AML-193 (cell line): ENCODE data around the gene DAB2IP.
"Not testable (repeated sequence)": the region's sequence is repeated elsewhere in the genome, so short reads cannot be mapped to it uniquely, and the experiment has no call there.

Experiments
- DNase-seq, 2 experiments: peaks; one replicate each; lab custom pipeline; 2025; lab: John Stamatoyannopoulos, UW

Gene DAB2IP

DNA sequence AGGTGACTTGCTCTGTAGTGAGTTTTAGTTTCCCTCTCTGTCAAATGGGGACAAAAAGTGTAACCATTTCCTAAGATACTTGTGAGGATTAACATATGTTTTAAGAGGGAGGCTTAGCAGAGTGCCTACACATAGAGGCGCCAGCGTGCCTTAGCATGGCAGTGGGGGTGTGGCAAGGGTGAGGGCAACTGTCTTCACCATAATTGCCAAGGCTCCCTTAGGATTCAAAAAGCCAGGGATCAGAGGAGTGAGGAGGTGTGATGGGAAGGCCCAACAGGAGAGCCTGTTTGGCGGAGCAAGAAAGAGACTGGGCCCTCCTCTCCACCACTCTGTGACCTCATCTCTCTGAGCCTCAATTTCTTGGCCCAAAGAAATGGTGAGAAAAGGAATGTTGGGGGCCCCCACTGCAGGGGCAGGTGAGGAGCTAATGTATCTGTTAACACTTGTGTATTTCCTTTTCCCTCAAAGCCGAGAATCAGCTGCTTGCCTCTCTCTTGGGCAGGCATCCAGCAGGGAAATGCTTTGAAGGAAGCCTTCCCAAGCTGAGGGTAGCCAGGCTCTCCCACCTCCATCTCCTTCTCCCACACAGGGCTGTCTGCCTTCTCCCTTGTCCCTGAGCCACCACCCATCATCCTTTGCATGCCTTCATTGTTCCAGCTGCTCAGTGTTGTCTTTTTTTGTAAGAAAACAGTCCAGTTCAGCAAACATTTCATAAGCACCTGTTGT lies 76.0 kb downstream of the DAB2IP start:
- no peak for DNase-seq

DNA sequence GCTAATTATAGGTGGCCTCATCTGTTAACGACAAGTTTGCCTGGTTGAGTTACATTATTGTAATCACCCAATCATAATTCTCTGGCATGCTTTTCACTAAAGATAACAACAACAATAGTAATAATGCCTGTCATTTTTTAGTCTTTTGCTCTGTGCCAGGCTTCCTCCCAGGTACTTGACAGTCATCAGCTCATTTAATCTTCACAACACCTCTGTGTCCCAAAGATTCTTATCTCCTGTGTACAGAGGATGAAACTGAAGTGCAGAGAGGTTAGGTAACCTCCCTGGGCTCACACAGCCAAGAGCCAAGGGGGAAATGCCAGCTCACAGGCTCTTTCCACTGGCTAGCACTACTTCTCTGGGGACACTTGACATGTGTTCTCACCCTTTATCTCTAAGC lies 77.5 kb downstream of the DAB2IP start:
- DNase-seq = no peak

DNA sequence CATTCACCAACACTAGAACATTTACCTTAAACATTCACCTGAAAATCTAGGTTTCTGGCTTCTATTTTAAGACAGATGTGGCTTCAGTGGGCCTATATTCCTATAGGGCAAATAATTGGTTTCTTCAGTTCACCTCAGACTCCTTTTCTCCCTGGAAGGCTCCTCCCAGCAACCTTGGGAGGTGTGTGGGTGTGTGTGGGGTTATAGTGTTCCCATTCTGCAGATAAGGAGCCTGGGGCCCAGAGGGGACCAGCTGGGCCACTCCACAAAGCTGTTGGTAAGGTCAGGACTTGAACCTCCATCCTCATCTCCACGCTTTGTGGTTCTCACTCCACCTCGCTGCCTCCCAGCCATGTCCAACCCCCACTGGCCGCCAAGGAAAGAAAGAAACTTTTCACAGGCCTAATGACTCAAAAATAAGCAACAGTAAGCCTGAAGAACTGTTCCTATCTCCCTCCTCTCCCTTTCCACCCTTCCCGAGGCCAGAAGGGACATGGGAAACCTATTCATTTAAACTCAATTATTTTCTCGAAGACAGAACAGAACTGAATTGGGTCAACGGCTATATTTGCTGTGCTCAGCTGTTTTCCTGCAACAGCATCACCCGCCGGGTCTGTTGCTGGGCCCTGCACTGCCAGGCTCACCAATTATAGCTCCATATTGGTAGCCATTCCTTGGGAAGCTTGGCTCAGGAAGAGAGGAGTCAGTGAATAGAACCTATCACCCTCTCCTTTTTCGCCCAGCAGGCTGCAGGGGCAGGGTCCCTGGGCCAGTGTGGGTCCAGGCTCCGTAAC lies 78.5 kb downstream of the DAB2IP start:
- no peak for DNase-seq

DNA sequence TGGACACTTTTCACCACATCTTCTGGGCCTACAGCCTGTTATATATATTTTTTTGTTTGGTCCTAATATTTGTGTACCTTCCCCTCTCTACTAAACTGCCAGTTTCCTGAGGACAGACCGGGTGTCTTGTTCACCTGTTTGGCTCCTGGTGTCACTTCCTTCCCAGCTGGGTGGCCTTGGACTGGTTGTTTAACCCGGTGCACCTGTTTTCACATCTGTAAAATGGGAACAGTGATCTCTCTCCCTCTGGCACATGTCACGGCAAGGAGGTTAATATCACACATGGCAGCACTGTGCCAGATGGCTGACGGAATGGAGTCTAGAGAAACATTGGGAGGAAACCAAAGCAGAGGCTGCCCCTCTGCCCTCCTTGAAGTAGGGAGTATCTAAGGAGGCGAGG lies 79.7 kb downstream of the DAB2IP start:
- no peak for DNase-seq

DNA sequence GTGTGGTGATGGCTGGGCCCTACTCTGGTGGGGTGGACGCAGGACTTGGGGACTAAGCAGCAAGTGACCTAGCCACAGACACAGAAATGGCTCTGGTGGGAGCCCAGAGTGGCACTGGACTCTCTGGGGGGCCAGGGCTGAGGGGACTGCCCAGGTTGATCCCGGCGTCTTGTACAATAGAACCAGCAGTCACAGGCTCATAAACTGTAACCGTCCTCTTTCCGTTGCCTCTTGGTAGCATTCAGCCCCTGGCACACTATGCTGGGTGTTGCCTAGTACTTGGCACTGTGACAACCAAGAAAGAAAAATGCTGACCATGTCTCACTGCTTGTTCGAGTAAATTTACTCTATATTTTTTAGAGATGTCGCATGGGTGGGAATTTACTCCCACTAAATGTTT lies 80.5 kb downstream of the DAB2IP start:
- no peak for DNase-seq

DNA sequence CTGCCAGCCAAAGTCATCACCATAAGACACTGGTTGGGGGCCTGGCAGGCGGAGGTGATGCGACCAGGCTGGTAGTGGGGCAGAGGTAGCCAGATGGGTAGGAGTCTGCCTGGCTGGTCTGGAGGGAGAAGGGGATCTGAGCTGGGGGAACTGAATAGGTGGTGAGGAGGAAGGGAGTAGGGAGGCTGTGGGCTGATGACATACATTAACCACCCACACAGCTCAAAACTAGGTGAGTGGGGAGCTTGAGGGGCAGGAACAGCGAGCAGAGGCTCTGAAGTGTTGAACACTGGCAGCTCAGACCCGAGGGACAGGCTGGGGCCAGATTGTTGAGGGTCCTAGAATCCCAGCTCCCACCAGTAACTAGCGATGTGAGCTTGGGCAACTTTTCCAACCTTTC lies 81.0 kb downstream of the DAB2IP start:
- no peak for DNase-seq

DNA sequence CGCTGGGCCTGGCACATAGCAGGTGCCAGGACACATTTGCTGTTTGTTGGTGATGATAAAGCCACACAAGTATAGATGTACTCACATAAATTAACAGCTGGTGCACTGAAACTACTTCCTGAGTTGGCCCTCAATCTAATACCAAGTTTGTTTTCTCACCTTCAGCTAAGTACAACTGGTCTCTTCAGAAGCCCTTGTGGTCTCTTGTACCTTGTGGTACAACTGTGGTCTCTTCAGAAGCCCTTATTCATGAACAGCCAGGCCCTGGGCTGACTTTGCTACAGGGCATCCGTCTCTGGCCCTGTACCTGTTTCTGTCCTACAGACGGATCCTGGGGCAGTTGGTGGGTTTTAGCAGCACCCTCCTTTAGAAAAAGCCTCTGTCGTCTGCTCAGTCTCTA lies 81.5 kb downstream of the DAB2IP start:
- DNase-seq = no peak

DNA sequence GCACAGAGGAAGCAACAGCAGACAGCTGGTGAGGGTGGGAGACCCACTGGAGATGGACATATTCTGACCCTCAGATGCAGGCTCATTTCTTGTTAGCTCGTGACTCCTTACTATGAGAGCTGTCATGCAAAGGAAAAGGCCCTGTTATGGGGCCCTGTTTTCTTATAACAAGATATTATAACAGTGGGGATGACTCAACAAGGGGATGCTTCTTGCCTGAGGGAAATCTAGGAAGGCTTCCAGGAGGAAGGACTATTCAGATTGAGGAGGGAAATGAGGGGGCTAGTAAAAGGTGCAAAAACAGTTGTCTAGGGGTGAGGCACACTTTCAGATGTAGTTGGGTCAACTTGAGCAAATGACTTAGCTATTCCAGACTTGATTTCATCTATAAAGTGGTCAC lies 83.0 kb downstream of the DAB2IP start:
- no peak for DNase-seq

DNA sequence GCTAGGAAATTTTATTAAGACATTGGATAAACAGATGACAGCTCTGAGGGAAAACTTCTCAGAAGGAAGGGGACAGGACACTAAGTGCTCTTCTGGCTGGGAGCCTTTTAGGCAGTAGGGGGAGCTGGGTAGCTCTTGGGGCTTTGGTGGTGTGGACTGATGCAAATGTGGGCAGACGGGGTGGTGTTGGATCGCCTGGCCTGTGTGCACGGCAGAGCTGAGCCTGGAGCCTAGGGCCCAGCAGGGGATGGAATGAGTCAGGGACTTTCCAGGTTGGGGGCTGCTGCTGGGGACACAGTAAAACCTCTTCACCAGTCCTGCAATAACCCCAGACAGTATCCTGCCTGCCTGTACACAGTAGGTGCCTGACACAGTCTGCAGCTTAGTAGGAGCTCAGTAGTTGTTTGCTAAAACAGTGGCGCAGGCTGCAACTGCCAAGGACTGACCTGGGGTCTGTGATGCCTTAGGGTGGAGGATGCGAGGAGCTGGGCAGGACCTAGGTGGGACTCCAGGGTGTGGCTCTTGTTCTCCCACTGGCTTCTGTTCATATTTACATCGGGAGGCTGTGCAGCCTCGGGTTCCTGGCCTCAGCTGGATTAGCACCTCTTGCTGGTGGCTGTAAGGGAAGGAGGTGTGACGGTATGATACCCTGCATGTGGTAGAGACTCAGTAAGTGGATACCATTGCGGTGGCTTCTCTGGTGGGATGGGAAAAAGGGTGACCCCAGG lies 83.8 kb downstream of the DAB2IP start:
- DNase-seq = no peak

DNA sequence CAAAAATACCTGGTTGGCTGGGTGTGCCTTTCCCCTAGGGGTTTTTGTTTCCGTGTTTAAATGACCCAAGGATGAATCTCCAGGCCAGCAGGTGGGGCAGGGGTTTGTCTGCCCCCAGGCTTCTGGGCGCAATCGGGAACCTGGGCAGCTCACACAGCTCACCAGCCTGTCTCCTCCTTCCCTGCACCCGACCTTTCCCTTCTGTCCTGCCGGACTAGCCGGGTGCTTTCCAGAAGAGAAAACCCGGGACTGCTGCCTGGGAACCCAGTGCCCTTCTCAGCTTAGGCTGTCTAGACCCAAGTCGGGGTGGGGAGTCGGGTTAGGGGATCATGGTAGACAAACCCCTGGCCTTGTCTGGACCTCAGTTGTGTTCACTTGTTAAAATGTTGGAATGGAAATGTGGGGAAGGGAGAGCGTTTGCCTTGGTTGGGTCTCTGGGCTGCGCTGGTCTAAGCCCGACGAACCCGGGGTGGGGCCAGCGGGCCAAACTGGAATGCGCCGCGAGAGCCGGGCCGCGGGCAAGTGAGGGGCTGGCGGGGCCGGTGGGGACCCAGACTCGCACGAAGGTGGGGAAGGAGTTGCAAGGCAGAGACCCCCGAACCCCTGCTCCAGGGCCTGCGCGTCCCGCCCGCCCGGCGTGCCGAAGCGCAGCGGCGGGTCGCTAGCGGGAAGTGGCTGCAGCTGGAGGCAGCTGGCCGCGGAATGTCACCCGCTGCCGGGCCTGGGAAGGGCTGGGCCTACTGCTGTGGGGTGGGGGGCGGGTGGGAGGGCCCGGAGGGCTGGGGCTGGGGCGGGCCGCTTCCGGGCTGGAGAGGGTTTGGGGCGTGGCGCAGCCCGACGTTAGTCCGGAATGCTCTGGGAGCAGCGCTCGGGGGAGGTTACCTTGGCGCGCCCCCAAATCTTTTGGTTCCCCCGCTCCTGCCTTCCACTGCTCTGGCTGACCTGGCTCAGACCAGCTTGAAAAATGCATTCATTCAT lies 84.6 kb downstream of the DAB2IP start:
- no peak for DNase-seq

DNA sequence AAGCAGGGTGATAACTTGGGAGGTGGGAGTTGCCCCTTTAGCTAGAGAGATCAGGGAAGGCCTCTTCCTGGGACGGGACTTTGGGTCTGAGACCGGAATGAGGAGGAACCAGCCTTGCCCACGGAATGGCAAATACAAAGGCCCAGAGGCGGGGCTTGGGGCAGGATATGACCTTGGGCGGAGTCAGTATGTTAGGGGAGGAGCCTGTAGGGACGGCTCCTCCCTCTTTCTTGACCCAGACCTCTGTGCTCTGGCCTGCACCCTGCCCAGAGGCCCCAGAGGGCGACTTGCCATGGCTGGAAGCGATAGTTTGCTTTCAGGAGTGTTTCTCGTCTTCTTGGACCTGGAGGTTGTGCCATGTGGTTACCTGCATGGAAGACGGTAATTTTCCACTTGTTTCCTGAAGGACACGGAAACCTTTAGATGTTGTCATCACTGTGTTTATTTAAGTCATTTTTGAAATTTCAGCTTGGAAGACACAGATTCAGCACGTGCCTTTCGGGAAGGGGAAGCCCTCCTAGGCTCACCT lies 85.6 kb downstream of the DAB2IP start:
- DNase-seq = no peak

DNA sequence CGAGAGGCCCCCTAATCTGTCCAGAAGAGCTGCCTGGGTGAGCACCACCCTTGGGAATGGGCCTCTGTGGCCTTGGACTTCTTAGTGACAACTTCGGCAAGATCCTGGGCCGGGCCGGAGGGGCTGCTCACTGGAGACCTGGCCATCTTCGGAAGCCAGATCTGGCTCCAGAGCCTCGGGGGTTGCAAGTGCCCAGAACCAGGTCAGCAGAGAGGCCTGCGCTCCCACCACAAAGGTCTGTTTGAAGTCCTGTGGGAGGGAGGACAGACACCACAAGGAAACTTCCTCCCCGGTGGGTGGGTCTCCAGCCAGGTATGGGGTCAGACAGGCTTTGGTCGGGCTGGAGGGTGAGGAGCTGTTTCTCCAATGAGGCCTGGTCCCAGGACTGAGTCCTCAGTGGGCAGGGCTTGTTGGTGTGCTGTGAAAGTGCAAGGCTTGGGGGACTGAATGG lies 86.1 kb downstream of the DAB2IP start:
- no peak for DNase-seq

DNA sequence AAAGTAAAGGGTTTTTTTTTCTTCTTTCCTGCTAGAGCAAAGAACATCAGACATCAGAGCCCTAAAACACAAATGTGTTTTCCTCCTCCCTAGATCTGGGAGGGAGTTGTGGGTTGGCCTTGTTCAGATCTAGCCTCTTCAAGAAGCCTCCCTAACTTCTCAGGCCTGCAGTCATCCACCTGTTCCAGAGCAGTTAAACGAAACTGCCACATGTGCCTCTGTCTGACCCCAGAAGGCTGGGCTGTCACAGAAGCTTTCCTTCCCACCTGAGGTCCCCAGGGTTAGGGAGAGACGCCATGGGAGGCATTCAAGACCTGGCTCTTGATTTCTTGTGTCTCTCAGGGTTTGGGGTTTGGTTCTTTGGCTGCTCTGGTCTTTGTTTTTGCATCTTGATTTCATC lies 87.0 kb downstream of the DAB2IP start:
- DNase-seq = no peak

DNA sequence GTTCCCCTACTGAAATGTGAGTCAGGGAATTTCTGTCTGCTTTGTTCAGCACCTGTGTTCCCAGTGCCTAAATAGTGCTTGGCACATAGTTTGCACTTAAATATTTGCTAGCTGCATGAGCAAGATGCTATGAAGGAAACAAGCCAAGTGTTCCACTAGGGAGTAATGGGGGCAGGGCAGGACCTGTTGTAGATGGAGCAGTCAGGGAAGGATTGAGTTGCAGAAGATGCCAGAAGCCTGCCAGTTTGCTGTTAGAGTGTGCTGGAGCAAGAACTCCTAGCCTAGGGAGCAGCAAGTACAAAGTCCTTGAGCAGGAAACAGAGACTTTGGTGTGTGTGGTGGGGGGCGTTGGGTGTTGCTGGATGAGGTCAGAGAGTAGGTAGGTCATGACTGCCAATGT lies 87.5 kb downstream of the DAB2IP start:
- DNase-seq = no peak

DNA sequence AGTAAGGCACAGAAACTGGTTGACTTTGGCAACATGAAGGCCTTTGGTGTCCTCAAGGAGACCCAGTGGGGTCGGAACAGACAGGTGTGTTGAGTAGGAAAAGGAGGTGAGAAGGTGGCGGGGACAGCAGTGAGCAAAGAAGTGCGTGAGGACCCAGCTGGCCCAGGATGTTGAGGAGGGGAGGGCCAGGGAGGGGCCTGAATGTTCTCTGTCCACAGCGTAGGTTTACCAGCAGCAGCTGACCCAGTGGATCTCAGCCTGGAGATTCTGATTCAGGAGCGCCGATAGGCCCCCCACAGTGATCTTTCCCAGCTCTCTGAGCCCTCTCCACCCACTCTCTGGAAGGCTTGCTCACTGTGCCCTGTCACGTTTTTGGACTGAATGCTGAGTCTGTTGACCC lies 88.5 kb downstream of the DAB2IP start:
- no peak for DNase-seq

DNA sequence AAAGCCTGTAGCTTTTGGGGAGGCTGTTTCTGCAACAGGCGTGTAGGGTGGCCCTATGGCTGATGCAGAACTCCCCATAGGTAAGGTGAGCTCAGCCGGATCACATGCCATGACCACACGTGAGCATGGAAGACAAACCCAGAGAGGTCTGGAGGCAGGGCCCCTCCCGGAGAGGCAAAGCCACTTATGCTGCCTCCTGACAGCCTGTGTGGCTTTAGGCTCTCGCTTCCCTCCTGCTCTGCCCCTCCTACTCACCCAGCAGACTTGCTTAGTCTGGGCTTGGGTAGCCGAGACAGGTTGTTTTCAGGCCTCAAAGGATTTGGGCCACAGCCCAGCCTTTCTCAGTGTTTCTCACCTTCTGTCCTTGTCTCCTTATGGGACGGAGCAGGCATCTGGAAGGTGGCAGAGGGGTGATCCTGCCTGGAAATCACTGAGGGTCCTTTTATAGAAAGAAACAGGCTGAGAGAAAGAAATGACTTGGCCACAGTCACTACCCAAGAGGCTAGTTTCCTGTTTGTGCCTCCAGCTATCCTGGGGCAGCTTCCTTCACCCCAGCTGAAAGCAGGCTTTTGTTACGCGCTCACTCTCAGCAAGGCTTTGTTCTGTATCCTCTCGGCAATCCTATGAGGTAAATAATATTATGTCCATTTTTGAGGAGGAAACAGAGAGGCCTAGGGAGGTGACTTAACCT lies 89.9 kb downstream of the DAB2IP start:
- no peak for DNase-seq

DNA sequence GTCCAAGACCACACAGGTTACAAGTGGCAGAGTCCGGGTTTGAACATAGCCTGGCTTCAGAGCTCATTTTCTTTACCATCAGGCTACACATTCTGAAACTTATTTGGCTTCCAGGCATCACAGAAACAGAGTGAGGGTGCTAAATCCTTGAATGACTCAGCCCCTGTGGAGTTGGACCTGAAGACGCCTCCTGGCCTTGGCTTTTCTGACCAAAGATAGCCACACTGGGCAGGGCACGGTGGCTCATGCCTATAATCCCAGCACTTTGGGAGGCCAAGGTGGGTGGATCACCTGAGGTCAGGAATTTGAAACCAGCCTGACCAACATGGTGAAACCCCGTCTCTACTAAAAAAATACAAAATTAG lies 90.5 kb downstream of the DAB2IP start:
- not testable (repeated sequence) for DNase-seq

DNA sequence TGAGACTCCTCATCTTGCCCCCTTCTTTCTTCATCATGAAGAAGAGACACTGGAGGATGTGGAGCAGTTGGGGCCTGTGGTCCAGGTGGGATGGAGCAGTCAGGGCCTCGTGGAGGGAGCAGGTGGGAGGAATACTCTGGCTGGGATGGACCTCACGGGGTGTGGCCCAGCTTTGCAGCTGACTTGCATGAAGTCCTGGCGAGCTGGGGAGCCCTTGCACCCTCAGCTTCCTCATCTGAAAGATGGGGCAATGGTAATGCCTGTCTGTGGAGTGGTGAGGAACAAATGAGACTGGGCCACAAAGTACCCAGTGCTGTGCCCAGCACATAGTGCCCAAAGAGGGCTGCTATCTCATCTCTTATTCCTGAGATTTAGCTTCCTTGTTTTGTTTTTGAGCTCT lies 91.5 kb downstream of the DAB2IP start:
- DNase-seq = no peak

DNA sequence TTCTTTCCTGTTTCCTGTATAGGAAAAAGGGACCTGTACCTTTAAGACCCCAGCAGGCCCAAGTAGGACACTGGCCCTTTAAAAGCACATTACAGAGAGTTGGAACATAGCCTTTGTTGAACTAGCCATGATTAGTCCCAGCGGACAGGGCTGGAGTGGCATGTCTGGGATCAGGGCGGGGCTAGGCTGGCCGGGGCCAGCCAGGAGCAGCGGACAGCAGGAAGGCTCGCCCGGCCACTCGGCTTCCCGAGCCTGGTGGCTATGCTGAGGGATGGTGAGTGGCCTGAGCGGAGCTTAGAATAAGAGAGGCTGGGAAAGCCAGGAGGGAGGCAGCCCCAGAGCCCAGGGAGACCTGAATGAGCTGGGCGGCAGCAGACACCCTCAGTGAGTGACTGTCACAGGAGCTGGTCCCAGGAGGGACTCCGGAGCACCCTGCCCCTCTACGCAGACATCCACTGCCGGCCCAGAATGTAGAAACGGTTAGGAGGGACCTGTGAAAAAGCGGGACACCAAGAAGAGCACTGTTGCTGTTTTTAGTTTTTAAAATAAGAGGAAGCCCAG lies 92.1 kb downstream of the DAB2IP start:
- no peak for DNase-seq

DNA sequence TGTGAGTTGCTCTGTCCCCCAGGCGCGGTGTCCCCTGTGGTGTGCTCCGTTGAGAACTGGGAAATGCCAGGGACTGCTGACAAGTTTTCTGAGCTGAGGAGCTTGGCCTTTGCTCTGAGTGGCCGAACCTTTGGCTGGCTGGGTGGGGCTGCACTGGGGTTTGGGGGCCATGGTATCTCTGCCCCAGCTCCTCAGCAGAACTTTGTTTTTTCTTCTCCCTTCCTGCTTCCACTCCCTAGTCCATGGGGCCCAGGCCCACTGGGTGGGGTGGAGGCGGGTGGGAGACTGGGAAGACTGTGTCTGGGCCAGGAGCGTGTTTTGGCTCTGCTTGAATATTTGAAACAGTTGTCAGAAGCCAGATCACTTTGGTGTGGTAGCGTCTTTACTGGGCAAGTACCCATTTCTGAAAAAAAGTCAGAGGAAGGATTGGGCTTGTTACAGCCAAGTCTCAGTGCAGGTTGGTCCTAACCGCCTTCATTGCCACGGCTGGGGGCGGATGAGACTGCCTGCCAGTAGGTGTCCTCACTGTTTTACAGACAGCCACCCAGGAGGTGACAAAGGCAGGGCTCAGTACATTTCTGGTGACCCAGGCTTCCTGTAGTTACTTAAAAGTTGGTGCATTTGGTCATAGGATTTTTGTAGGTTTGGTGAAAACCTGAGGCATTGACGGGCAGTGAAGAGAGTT lies 92.7 kb downstream of the DAB2IP start:
- DNase-seq = peak; percentile 7 to 28
